HG02840 (cell line): ENCODE results near the gene CFAP100.

Experiments used
- ATAC-seq: cut with Tn5 transposase; IDR thresholded peaks from one replicate; pipeline ENCODE4 v1.9.1; 2021; ENCODE audit warnings: mild to moderate bottlenecking, moderate library complexity, moderate number of reproducible peaks; ENCODE audit not compliant: unreplicated experiment, low FRiP score

CFAP100 gene

DNA sequence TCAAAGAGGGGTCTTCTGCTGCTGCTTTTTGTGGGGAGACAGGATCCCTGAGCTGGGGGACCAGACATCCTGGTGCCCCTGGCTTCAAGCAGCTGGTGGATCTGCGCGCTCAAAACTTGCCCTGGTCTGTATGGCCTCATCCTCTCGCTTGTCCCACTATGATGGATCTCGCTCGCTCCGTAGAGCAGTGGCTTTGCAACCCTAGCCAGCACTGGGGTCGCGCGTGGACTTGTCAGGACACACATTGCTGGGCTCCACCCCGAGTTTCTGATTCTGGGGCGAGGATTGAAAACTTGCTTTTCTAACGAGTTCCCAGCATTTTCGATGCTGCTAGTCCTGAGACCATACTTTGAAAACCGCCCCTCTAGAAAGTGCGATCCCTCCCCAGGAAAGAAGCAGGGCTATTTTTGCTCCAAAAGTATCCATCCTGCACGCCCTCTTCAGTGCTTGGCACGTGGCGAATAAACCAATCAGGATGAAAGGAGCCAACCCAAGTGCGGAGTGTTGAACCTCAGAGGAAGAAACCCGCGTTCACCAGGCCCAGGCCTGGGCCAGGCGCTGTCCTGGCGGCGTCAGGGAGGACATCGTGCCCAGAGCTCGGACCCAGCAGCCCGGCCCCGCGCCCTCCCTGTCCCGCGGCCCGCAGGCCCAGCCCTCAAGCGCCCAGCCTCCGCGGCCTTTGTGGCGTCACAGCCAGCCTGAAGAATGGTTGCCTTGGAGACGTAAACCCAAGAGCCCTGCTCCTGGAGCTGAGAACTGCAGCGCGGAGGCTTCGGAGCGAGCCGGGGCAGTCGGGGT, at the start of gene CFAP100:
TSS of gene CFAP100 (plus strand) at position 731 of the 798 bp plus-strand sequence. CDS start 1,092 bp downstream, outside the sequence.
- no peak for ATAC-seq

- no peak for ATAC-seq
Observed at GRCh38 chr3:126345231-126345630, 49.5 kb upstream of the CFAP100 start.

GRCh38 chr3:126345641-126346460, 48.9 kb upstream of the CFAP100 start:
- no peak for ATAC-seq

DNA sequence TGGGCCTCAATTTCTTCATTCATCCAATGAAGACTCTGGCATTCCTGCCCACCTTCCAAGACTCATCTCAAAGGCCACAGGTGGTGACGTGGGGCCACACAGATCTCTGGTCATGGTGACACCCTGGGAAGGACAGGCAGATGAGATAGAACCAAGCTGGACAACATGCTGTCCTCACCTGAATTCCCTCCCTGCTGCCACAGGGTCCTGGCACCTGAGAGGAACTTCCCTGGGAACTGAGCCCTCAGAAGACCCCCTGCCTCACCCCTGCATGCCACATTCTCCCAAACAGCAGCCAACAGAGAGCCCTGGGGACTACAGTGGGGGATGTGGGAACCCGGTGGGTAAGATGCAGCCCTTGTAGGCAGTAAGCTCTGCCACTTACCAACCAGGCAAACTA, 48.2 kb upstream of the CFAP100 start:
- no peak for ATAC-seq

DNA sequence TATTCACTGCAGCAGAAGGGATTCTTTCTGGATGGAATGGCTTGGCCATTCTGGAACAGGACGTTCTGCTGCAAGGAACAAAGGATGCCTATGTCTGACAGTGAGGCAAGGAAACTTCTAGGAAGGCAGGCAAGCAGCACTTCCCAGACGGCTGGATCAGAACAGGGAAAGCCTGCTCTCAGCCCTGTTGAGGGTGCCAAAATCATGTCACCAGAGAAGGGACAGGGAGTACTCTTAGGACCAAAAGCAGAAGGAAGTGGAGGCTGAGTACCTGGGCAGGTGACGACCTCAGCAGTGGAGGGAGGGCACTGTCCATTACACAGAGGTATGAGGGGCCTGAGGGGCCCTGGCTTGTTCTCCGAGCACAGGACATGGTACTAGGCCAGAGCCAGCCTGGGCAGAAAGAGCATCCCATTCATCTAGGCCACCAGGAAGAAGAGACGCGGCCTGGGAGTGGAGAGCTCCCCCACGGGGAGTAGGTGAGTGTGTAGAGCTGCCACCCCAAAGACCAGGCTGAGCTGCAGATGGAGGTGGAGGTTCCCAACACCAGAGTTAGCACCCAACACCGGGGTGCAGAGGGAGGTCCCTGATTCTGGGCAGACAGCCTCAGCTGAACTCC, 47.1 kb upstream of the CFAP100 start:
- ATAC-seq, result no peak

- ATAC-seq, result no peak
Observed at GRCh38 chr3:126348308-126348920, 46.3 kb upstream of the CFAP100 start.

DNA sequence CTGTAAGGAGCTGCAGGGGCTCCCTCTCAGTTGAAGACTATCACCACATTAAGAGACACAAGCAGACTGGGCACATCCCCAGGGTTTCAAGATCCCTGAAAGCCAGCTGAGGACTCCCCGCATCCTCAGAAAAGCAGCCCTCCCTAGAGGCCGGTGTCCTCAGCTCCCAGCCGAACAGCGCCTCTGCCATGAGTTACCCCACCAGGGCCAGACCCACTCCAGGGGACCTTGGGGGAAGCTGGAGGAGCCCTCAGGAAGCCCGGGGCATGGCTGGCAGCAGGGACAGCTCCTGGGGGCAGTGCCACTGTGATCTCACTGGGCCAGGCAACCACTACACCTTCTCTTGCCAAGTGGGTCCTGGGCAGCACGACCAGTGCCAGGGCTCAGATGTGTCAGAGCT, 45.6 kb upstream of the CFAP100 start:
- no peak for ATAC-seq

DNA sequence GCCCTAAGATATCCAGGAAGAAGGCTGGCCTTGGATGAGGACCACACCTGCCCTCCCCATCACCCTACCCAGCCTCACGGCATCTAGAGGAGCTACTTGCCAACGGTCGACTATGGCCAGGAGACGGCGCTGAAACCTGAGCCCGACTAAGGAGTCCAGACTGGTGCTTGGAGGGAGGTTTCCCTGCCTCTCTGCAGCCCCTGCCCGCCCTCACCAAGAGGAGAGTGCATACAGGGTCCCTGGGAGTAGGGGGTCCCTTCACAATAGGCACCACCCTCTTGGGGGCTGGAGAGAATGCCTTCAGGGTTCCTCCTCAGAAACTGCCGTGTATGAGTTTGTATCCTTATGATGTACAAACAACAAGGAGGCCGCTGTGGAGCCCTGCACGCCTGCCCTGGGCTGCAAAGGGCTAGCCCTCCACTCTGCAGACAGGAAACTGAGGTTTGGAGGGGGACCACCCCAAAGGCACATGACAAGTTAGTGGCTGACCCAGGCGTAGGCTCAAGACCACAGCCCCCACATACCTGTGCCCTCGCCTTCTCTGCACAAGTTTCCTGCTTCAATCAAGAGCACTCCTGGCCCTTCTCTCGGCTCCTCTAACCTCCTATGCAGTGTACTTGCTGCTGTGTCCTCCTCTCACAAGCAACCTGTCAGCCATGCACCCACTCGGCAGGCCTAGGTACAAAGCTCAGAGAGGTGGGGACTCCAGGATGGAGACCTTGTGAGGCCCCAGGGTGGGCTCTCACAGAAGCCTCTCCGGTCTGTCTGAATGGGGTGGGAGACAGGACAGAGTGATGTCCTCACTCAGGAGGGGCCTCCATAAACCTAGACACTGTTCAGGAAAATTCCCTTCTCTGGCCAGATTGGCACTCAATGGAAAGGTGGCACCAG, 44.9 kb upstream of the CFAP100 start:
- ATAC-seq, result no peak

- no peak for ATAC-seq
Observed at GRCh38 chr3:126350502-126351085, 44.1 kb upstream of the CFAP100 start.

- ATAC-seq, result no peak
Observed at GRCh38 chr3:126351086-126351770, 43.5 kb upstream of the CFAP100 start.

GRCh38 chr3:126351771-126352475, 42.8 kb upstream of the CFAP100 start:
- ATAC-seq, result no peak

GRCh38 chr3:126352476-126353454, 41.9 kb upstream of the CFAP100 start:
- no peak for ATAC-seq

- no peak for ATAC-seq
Observed at GRCh38 chr3:126353694-126354321, 40.9 kb upstream of the CFAP100 start.

GRCh38 chr3:126354776-126355175, 39.9 kb upstream of the CFAP100 start:
- ATAC-seq, result no peak

DNA sequence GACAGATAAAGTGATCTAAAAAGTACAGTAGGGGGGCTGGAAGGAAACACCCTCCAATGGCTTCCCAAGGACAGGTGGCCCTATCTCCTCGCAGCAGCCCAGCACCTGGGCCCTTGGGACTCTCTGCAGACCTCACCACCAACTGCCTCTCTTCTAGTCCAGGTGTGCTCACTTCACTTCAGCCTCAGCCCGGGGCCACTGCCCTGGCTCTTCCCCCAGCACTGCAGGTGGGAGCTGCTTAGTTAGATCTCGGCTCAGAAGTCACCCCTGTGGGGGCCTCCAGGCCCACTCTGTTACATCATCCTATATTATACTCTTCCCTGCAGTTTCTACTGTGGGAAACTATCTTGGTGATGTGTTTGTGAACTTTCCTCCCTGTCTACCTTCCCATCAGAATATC, 39.5 kb upstream of the CFAP100 start:
- ATAC-seq, result no peak

GRCh38 chr3:126355777-126356372, 38.8 kb upstream of the CFAP100 start:
- ATAC-seq, result no peak
